Activated CD4-positive, alpha-beta memory T cell treated with anti-CD3 and anti-CD28 coated beads, Interleukin-2, amount 10 ng/mL, durations not matched to agents 7 days and 5 days (primary cell): ENCODE measurements around the gene KIF3A. TPM values are rescaled to one million over a fixed set of nuclear protein-coding genes. Genes with fewer than 3 reads are reported as not detected.

Source experiments
- total RNA-seq, 2 experiments: library from RNA; stranded (reverse); gene quantifications; one replicate each; pipeline ENCODE4 v1.2.3, GENCODE V29; 2021

The KIF3A gene
- total RNA-seq, 2 experiments from 2014 or later = 16.2 to 19.3 TPM

Other genes starting within 250 kb of the KIF3A start
- gene IRF1, start 246.8 kb downstream of the KIF3A start, total RNA-seq = 100 to 1,000 TPM; 231 to 239 TPM
- 1 to 10 TPM; 2.6 to 3.3 TPM for gene IL5, start 194.0 kb downstream of the KIF3A start, total RNA-seq
- 10 to 100 TPM; 35.6 to 38.9 TPM for gene RAD50, start 180.6 kb downstream of the KIF3A start, total RNA-seq
- gene IL13, start 79.4 kb downstream of the KIF3A start, total RNA-seq = 10 to 100 TPM; 32.9 to 36.6 TPM
- gene IL4, start 63.6 kb downstream of the KIF3A start, total RNA-seq = 10 to 100 TPM in 1 of 2 experiments, 1 to 10 TPM in 1; 7.4 to 12.6 TPM
- gene CCNI2, start 9.9 kb upstream of the KIF3A start, total RNA-seq = 1 to 10 TPM; 6.4 to 6.7 TPM
- gene SEPTIN8, start 39.7 kb upstream of the KIF3A start, total RNA-seq = 10 to 100 TPM; 29.7 to 31.8 TPM
- not detected for gene SOWAHA, start 75.8 kb upstream of the KIF3A start, total RNA-seq
- gene SHROOM1, start 93.1 kb upstream of the KIF3A start, total RNA-seq = 1 to 10 TPM; 2.5 to 2.7 TPM
- gene GDF9, start 128.9 kb upstream of the KIF3A start, total RNA-seq = 1 to 10 TPM in 1 of 2 experiments, under 1 TPM in 1; 0.68 to 1.2 TPM
- gene UQCRQ, start 129.1 kb upstream of the KIF3A start, total RNA-seq = 100 to 1,000 TPM; 281 to 293 TPM
- gene LEAP2, start 136.1 kb upstream of the KIF3A start, total RNA-seq = 1 to 10 TPM; 2.5 to 3.2 TPM
- 10 to 100 TPM; 33.1 to 33.3 TPM for gene AFF4, start 226.1 kb upstream of the KIF3A start, total RNA-seq